Effector memory CD8-positive, alpha-beta T cell (primary cell): ENCODE measurements around the gene APOL1.
"Not testable (repeated sequence)": the region's sequence is repeated elsewhere in the genome, so short reads cannot be mapped to it uniquely, and the experiment has no call there.

ENCODE experiments used
- ATAC-seq: fragments of 150-1000 bp; cut with Tn5 transposase; replicated peaks from 2 replicates; pipeline ENCODE4 v1.10.0; 2021; ENCODE audit warnings: mild to moderate bottlenecking, moderate library complexity
- DNase-seq, 3 experiments: peaks; one replicate each; pipeline ENCODE4 v3.0.0; 2021
- H3K27ac Mint-ChIP-seq, 2 donors: one replicate each; pipeline ENCODE4 v1.8.0; 2022; ENCODE audit warnings: mild to moderate bottlenecking in 2 of 2, mixed read lengths in 2 of 2, moderate library complexity in 2 of 2
- H3K27me3 Mint-ChIP-seq, 2 donors: one replicate each; pipeline ENCODE4 v1.8.0; 2022; ENCODE audit warnings: mixed read lengths in 2 of 2
- H3K36me3 Mint-ChIP-seq: one replicate; pipeline ENCODE4 v1.8.0; 2022; ENCODE audit warnings: mild to moderate bottlenecking, moderate library complexity, mixed read lengths; ENCODE audit not compliant: insufficient read depth
- H3K4me1 Mint-ChIP-seq, 2 donors: one replicate each; pipeline ENCODE4 v1.8.0; 2022; ENCODE audit warnings: low read depth in 2 of 2, mixed read lengths in 2 of 2
- H3K4me3 Mint-ChIP-seq, 2 donors: one replicate each; pipeline ENCODE4 v1.8.0; 2022; ENCODE audit warnings: mild to moderate bottlenecking in 2 of 2, mixed read lengths in 2 of 2, moderate library complexity in 2 of 2
- H3K9me3 Mint-ChIP-seq, 2 donors: one replicate each; pipeline ENCODE4 v1.8.0; 2022; ENCODE audit warnings: mixed read lengths in 2 of 2

The APOL1 gene

DNA sequence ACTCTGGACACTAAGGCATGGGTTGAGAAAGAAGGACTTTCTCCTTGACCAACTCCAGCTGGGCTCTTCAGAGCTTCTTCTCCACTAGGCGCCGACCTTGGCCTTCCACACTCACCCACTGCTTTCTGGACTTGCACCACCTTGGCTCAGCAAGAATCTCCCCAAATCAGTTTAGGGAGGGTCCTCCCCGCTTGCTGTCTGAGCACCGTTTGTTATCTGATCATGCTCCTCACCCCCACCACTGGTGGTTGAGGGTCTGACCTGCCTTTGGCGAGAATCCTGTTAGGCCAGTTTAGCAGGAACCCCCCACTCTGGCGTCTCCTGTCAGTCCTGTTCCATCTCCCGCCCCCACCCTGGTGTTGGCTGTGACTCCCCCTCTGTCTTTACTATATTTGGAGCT lies 24.0 kb upstream of the APOL1 start:
- no peaks in the 10 kb centered on the region for H3K27me3 Mint-ChIP-seq
- DNase-seq (no peak), ATAC-seq (no peak)
- peaks cover 72% of the 10 kb centered on the region for H3K36me3 Mint-ChIP-seq
- H3K4me1 Mint-ChIP-seq = peaks cover 6 to 15% of the 10 kb centered on the region in 2 donors
- H3K4me3 Mint-ChIP-seq = no peak overlapping the region
- H3K27ac Mint-ChIP-seq = peak overlapping the region; percentile 74 to 80
- H3K9me3 Mint-ChIP-seq = no peaks in the 10 kb centered on the region

- H3K4me3 Mint-ChIP-seq, DNase-seq, H3K9me3 Mint-ChIP-seq, ATAC-seq, H3K27me3 Mint-ChIP-seq: not testable (repeated sequence)
- peaks cover 79% of the 10 kb centered on the region for H3K36me3 Mint-ChIP-seq
- peak overlapping the region; percentile 74 to 80 for H3K27ac Mint-ChIP-seq
- H3K4me1 Mint-ChIP-seq = peaks cover 9 to 22% of the 10 kb centered on the region in 2 donors
Measured at GRCh38 chr22:36229649-36230048, 23.3 kb upstream of the APOL1 start.

DNA sequence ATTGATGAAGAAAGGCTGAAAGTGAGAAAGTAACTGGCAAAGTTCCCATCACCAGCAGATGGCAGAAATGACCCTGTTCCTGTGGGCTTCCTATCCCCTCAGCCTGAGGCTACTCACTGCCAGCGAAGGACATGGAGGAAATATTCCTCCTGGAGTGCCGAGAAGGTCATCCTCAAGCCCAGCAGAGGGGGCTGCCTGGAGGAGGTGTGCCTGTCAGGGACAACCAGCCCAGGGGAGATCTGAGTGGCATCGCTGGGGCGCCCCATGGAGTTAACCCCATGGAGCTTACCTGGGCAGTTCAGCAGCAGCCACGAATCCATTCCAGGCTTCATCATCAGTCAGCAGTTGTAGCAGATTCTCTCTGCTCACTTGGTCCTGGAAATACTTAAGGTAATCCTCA lies 21.9 kb upstream of the APOL1 start:
- H3K27ac Mint-ChIP-seq = peak overlapping the region; percentile 12 to 68
- not testable (repeated sequence) for H3K9me3 Mint-ChIP-seq, H3K4me3 Mint-ChIP-seq, ATAC-seq, H3K27me3 Mint-ChIP-seq, DNase-seq
- peaks cover 20 to 36% of the 10 kb centered on the region in 2 donors for H3K4me1 Mint-ChIP-seq
- H3K36me3 Mint-ChIP-seq = peaks cover 88% of the 10 kb centered on the region

GRCh38 chr22:36232715-36233401 lies 20.1 kb upstream of the APOL1 start:
- H3K27me3 Mint-ChIP-seq = no peaks in the 10 kb centered on the region
- H3K4me1 Mint-ChIP-seq = peaks cover 34 to 51% of the 10 kb centered on the region in 2 donors
- H3K9me3 Mint-ChIP-seq = no peaks in the 10 kb centered on the region
- H3K4me3 Mint-ChIP-seq = no peak overlapping the region
- ATAC-seq = no peak
- no peak for DNase-seq
- H3K36me3 Mint-ChIP-seq = peaks cover 77% of the 10 kb centered on the region
- H3K27ac Mint-ChIP-seq = peak overlapping the region; percentile 68 to 75

GRCh38 chr22:36233796-36234195 lies 19.1 kb upstream of the APOL1 start:
- ATAC-seq (no peak), DNase-seq (no peak)
- no peak overlapping the region for H3K4me3 Mint-ChIP-seq
- H3K36me3 Mint-ChIP-seq = peaks cover 68% of the 10 kb centered on the region
- no peaks in the 10 kb centered on the region for H3K27me3 Mint-ChIP-seq
- H3K4me1 Mint-ChIP-seq = peaks cover 42 to 59% of the 10 kb centered on the region in 2 donors
- H3K9me3 Mint-ChIP-seq = no peaks in the 10 kb centered on the region
- H3K27ac Mint-ChIP-seq = peak overlapping the region; percentile 68 to 75

DNA sequence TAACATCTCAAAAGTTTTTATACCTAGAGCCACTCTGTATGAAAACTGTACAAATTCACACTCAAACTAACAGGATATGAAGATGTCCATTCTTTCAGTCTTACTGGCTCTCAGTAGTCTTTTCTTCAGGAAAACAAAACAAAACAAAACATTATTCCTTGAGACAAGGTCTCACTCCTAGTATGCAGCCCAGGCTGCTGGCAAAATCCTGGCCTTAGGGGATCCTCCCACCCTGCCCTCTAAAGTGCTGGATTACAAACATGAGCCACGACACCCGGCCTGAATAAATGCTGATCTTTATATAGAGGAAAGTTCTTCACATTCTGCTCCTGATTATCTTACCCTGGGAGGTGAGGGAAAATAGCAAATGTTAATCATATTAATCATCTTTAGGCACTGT lies 18.7 kb upstream of the APOL1 start:
- ATAC-seq = no peak
- Mint-ChIP-seq H3K4me3 (peak overlapping the region in 1 of 2 donors; percentile 97), H3K27ac (peak overlapping the region; percentile 68 to 75), H3K36me3 (peaks cover 68% of the 10 kb centered on the region), H3K27me3 (no peaks in the 10 kb centered on the region), H3K9me3 (no peaks in the 10 kb centered on the region), H3K4me1 (peaks cover 46 to 62% of the 10 kb centered on the region in 2 donors)
- DNase-seq = no peak

DNA sequence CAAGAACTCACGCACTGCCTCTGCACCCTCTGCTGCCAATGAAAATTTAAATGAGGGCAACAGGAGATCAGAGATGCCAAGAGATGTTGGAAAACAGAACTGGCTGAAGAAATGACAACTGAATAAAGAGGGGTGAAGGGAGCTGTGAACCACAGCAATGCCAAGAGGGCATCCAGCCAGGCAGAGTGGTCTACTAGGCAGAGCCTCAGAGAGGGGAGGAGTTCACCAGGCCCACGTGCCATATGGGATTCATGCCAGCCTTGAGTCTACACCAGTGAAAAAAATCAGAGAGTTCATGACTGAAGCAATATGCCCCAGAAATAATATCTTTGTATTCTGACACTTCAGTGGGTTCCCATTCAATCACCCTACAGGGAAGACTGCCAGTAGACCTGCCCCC lies 18.0 kb upstream of the APOL1 start:
- DNase-seq = no peak
- Mint-ChIP-seq H3K4me1 (peaks cover 52 to 65% of the 10 kb centered on the region in 2 donors), H3K27me3 (no peaks in the 10 kb centered on the region), H3K9me3 (no peaks in the 10 kb centered on the region), H3K36me3 (peaks cover 65% of the 10 kb centered on the region), H3K4me3 (peak overlapping the region in 1 of 2 donors; percentile 97), H3K27ac (peak overlapping the region; percentile 68 to 75)
- ATAC-seq = no peak

- ATAC-seq = no peak
- Mint-ChIP-seq H3K36me3 (peaks cover 58% of the 10 kb centered on the region), H3K27me3 (no peaks in the 10 kb centered on the region), H3K27ac (peak overlapping the region in 1 of 2 donors; percentile 75), H3K4me1 (peaks cover 53 to 68% of the 10 kb centered on the region in 2 donors), H3K4me3 (peak overlapping the region; percentile 97 to 99), H3K9me3 (no peaks in the 10 kb centered on the region)
- no peak for DNase-seq
Measured at GRCh38 chr22:36235585-36235984, 17.3 kb upstream of the APOL1 start.

- no peak for DNase-seq
Measured at GRCh38 chr22:36236388-36237319, 16.3 kb upstream of the APOL1 start.

DNA sequence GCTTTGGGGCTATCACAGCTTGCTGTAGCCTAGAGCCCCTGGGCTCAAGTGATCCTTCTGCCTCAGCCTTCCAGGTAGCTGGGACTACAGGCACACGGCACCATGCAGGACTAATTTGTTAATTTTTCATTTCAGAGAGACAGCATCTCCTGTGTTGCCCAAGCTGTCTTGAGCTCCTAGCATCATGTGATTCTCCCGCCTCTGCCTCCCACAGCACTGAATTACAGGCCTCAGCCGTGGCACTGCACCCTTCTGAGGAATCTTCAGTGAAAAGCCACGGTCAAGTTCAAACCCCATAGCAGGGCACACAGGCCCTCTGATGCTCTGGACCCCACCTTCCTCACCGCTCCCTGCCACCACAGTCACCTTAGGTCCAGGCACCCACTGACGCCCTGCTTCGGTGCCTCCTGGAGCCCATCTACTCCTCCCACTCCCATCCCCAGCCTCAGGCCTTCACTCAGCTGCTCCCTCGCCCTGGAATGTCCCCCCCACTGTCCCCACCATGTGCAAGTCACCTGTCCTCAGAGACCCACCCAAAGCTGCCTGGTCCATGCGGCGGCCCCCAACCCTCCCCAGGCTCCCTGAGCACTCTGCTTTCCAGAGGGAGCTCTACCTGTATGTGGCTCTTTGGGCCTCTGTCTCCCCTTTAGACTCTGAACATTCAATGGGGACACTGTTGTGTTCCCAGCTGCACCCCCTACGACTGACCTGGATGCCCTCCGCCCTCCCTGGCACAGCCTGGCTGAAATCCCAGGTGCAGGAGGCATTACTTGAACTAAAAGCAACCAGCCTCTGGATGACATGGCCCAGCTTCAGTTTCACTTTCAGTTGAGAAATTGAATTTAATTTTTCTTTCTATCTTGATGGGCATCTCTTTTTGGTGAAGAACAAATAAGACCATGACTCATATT lies 15.2 kb upstream of the APOL1 start:
- H3K9me3 Mint-ChIP-seq = peaks cover 0 to under 1% of the 10 kb centered on the region in 2 donors
- H3K4me1 Mint-ChIP-seq = peaks cover 52 to 68% of the 10 kb centered on the region in 2 donors
- ATAC-seq (no peak), DNase-seq (no peak)
- peak overlapping the region; percentile 98 to 99 for H3K27ac Mint-ChIP-seq
- no peaks in the 10 kb centered on the region for H3K27me3 Mint-ChIP-seq
- peaks cover 38% of the 10 kb centered on the region for H3K36me3 Mint-ChIP-seq
- peak overlapping the region; percentile 97 to 99 for H3K4me3 Mint-ChIP-seq

More at GRCh38 chr22:36236388-36237319, 16.3 kb upstream of the APOL1 start:
- peak overlapping the region; percentile 98 to 99 for H3K27ac Mint-ChIP-seq
- H3K27me3 Mint-ChIP-seq = no peaks in the 10 kb centered on the region
- H3K36me3 Mint-ChIP-seq = peaks cover 47% of the 10 kb centered on the region
- peak overlapping the region; percentile 97 to 99 for H3K4me3 Mint-ChIP-seq
- no peak for ATAC-seq
- peaks cover 53 to 68% of the 10 kb centered on the region in 2 donors for H3K4me1 Mint-ChIP-seq
- H3K9me3 Mint-ChIP-seq = no peaks in the 10 kb centered on the region

DNA sequence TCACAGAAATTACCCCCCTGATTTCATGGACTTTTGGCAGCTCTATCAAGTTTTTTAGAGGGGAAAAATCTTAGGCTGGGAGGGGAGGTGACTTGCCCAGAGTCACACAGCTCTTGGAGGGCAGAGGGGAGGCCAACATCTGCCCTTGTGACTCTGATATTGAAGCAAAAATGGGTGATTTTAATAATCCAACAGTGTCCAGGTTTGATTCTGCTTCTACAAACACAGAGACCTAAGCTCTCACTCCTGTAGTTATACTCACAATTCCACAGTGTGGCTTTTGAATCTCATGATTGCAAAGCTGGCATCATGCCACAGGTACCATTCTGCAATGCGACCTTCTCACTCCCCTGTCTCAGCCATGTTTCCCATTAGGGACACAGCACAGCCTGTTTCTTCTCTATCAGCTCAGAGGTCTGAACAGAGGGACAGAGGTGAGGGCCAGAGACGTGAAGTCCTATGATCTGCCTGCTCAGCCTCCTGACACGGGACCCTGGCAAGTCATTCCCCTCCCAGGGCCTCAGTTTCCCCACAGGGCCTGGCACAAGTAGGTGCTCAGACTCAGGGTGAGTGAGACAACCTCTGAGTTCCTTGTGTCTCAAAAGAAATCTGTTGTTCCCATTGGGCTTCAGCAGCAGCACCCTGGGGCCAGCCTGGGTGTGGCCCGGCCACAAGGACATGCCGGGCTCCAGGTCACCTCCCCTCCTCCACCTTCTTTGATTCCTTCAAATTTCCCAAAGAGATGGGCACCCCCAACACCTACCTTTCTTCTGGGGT lies 14.4 kb upstream of the APOL1 start:
- Mint-ChIP-seq H3K4me1 (peaks cover 50 to 61% of the 10 kb centered on the region in 2 donors), H3K9me3 (peaks cover 0 to 2% of the 10 kb centered on the region in 2 donors), H3K36me3 (peaks cover 34% of the 10 kb centered on the region), H3K27ac (peak overlapping the region; percentile 98 to 99), H3K27me3 (no peaks in the 10 kb centered on the region), H3K4me3 (peak overlapping the region; percentile 97 to 99)
- DNase-seq (no peak), ATAC-seq (no peak)

DNA sequence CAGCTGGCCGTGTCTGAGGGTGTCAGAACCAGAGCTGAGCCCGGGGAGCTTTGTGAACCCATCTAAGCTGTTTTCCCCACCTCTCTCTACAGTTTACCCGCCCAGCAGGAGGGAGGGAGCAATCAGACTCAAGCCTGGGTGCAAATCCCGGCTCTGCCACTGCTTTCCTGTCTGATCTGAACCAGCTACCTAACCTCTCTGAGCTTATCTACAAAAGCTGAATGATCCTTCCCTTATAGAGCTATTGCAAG lies 13.9 kb upstream of the APOL1 start:
- no peaks in the 10 kb centered on the region for H3K27me3 Mint-ChIP-seq
- peak overlapping the region; percentile 97 to 99 for H3K4me3 Mint-ChIP-seq
- no peak for DNase-seq
- peaks cover 0 to 2% of the 10 kb centered on the region in 2 donors for H3K9me3 Mint-ChIP-seq
- H3K4me1 Mint-ChIP-seq = peaks cover 50 to 56% of the 10 kb centered on the region in 2 donors
- peak; percentile 28 for ATAC-seq
- H3K27ac Mint-ChIP-seq = peak overlapping the region; percentile 98 to 99
- peaks cover 32% of the 10 kb centered on the region for H3K36me3 Mint-ChIP-seq
